ENCODE data around the gene GRK4. TPM values are rescaled to one million over a fixed set of nuclear protein-coding genes. Genes with fewer than 3 reads are reported as not detected.

GRK4 gene
- total RNA-seq, 1 experiment from 2014 or later = 3.7 TPM

DNA sequence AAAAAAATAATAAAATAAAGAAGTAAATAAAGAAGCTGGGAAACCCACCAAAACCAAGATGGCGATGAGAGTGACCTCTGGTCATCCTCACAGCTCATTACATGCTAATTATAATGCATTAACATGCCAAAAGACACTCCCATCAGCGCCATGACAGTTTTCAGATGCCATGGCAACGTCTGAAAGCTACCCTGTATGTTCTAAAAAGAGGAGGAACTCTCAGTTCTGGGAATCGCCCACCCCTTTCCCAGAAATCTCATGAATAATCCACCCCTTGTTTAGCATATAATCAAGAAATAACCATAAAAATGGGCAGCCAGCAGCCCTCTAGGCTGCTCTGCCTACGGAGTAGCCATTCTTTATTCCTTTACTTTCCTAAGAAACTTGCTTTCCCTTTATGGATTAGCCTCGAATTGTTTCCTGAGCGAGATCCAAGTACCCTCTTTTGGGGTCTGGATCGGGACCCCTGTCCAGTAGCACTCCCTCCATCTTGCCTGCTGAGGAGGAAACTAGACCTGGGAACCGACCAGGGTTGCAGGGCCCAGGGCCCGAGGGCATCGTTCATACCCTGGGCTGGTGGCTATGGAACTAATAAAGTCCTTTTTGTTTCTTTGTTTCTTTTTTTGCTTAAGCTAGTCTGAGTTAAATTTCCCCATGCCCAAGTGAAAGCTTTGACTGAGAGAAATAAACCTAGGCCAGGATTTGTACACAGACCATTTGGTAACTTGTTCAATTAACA is 80.1 kb downstream of the GRK4 start:
- no peak for DNase-seq
- Histone ChIP-seq H3K9me3 (ENCODE audit: low read length) (no peaks in the 10 kb centered on the region), H3K4me3 (ENCODE audit: low read length) (no peak overlapping the region), H3K27me3 (ENCODE audit: low read length) (no peaks in the 10 kb centered on the region), H3F3A (ENCODE audit: low read length, unreplicated experiment) (no peaks in the 10 kb centered on the region), H2AFZ (ENCODE audit: low read length) (no peak overlapping the region), H3K36me3 (ENCODE audit: low read depth, low read length) (no peaks in the 10 kb centered on the region), H3K79me2 (ENCODE audit: low read length) (peaks cover 3% of the 10 kb centered on the region; the same call in 1 of the 2 replicates), H4K20me1 (ENCODE audit: low read length) (no peaks in the 10 kb centered on the region), H3K9me2 (replicated peaks; ENCODE audit: low read length) (no peaks in the 10 kb centered on the region), H3K4me1 (ENCODE audit: insufficient read depth, low read length) (peaks cover 16% of the 10 kb centered on the region), H3K27ac (ENCODE audit: low read length) (no peak overlapping the region), H3K4me2 (ENCODE audit: low read length) (no peak overlapping the region), H3K9ac (ENCODE audit: low read length) (no peak overlapping the region)
- intact Hi-C loops (cut with micrococcal nuclease) = loop anchor here (2.0 kb wide), 1 partner anchor 31 kb away; the partner anchor contains the start of genes HTT and HTT-AS
- TF ChIP-seq EZH2 (IDR thresholded peaks at IDR 0.05; ENCODE audit: low read length, unreplicated experiment) (no peak), EZH2phosphoT487 (IDR thresholded peaks at IDR 0.05; ENCODE audit: borderline replicate concordance, low read length) (no peak)
- TF ChIP-seq, protein P1, sequence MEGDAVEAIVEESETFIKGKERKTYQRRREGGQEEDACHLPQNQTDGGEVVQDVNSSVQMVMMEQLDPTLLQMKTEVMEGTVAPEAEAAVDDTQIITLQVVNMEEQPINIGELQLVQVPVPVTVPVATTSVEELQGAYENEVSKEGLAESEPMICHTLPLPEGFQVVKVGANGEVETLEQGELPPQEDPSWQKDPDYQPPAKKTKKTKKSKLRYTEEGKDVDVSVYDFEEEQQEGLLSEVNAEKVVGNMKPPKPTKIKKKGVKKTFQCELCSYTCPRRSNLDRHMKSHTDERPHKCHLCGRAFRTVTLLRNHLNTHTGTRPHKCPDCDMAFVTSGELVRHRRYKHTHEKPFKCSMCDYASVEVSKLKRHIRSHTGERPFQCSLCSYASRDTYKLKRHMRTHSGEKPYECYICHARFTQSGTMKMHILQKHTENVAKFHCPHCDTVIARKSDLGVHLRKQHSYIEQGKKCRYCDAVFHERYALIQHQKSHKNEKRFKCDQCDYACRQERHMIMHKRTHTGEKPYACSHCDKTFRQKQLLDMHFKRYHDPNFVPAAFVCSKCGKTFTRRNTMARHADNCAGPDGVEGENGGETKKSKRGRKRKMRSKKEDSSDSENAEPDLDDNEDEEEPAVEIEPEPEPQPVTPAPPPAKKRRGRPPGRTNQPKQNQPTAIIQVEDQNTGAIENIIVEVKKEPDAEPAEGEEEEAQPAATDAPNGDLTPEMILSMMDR (conservative IDR thresholded peaks at IDR 0.05; ENCODE audit: low read depth, low read length) = no peak
- ATAC-seq = no peak
- CTCF ChIA-PET = no interaction called here
- POLR2A ChIA-PET (ENCODE audit: unreplicated experiment) = no interaction called here
- no TSS peak for BruUV-seq (replicated peaks)

DNA sequence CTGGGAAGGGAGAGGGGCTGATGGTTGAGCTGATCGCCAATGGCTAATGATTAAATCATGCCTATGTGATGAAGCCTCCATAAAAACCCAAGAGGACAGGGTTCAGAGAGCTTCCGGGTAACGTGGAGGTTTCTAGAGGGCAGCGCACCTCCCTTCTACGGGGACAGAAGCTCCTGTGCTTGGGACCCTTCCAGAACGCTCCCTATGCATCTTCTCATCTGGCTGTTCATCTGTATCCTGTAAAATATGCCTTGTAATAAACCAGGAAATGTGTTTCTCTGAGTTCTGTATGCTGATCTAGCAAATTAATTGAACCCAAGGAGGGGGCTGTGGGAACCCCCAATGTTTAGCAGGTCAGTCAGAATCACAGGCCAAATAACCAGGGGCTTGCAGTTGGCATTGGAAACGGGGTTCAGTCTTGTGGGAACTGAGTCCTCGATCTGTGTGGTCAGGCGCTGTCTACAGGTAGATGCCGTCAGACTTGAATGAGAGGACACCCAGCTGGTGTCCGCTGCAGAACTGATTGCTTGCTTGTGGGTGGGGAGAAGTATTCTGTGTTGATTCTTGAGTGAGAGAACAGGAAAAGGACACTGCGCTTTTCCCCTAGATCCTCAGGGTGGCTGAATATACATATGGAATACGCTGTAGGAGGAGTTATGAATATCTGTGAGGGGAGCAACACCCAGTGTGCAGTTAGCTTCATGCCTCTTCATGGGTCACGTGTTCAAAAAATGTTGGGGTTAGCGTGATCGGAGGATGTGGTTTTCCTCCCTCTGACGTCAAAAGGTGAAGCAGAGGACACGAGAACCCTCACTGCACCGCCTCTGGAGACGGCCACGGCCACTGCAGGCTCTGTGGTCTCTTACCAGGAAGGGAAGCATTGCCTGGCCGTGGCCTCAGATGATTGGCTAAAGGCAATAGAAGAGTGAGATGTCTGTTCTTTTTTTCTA is 81.8 kb downstream of the GRK4 start:
- no peaks in the 10 kb centered on the region for H3K36me3 ChIP-seq (ENCODE audit: low read depth, low read length)
- H3K4me2 ChIP-seq (ENCODE audit: low read length) = no peak overlapping the region
- intact Hi-C loops (cut with micrococcal nuclease) = no loop called here
- peaks cover 16% of the 10 kb centered on the region for H3K4me1 ChIP-seq (ENCODE audit: insufficient read depth, low read length)
- no peaks in the 10 kb centered on the region for H3K9me2 ChIP-seq (replicated peaks; ENCODE audit: low read length)
- peaks cover 3% of the 10 kb centered on the region; the same call in 1 of the 2 replicates for H3K79me2 ChIP-seq (ENCODE audit: low read length)
- H3K4me3 ChIP-seq (ENCODE audit: low read length) = no peak overlapping the region
- H3K27ac ChIP-seq (ENCODE audit: low read length) = no peak overlapping the region
- ChIA-PET POLR2A (ENCODE audit: unreplicated experiment) (no interaction called here), CTCF (no interaction called here)
- H3K27me3 ChIP-seq (ENCODE audit: low read length) = no peaks in the 10 kb centered on the region
- no peak overlapping the region for H3K9ac ChIP-seq (ENCODE audit: low read length)
- no peaks in the 10 kb centered on the region for H3F3A ChIP-seq (ENCODE audit: low read length, unreplicated experiment)
- H3K9me3 ChIP-seq (ENCODE audit: low read length) = no peaks in the 10 kb centered on the region
- no peak overlapping the region for H2AFZ ChIP-seq (ENCODE audit: low read length)
- ATAC-seq (no peak), DNase-seq (no peak)
- H4K20me1 ChIP-seq (ENCODE audit: low read length) = no peaks in the 10 kb centered on the region
- TF ChIP-seq EZH2phosphoT487 (IDR thresholded peaks at IDR 0.05; ENCODE audit: borderline replicate concordance, low read length) = no peak
- TF ChIP-seq EZH2 (IDR thresholded peaks at IDR 0.05; ENCODE audit: low read length, unreplicated experiment) = no peak
- TF ChIP-seq, protein P1 (conservative IDR thresholded peaks at IDR 0.05; ENCODE audit: low read depth, low read length) = no peak
- BruUV-seq (replicated peaks) = no TSS peak

Data from PC-3 (cell line).